GM13976 (cell line): ENCODE data around the gene ZNF484.
"Not testable (repeated sequence)": the region's sequence is repeated elsewhere in the genome, so short reads cannot be mapped to it uniquely, and the experiment has no call there.

Experiments used
- DNase-seq: peaks from one replicate; pipeline ENCODE4 v3.0.0; 2012; ENCODE audit warnings: low spot score
- in situ Hi-C: fragments of 300-500 bp; cut with MboI; formaldehyde crosslinking; loops from one replicate; pipeline ENCODE4 v1.12.0; 2022; ENCODE audit warnings: low sequenced_read_pairs, mixed read lengths, inconsistent platforms; ENCODE audit not compliant: unreplicated experiment
- TF ChIP-seq, protein P1 (sequence below): IDR thresholded peaks from 2 replicates; pipeline ENCODE4 v1.5.1; 2012; ENCODE audit warnings: borderline replicate concordance, mild to moderate bottlenecking; ENCODE audit not compliant: insufficient read depth; ENCODE audit errors: extremely low read depth, missing control alignments, control extremely low read depth

The ZNF484 gene

DNA sequence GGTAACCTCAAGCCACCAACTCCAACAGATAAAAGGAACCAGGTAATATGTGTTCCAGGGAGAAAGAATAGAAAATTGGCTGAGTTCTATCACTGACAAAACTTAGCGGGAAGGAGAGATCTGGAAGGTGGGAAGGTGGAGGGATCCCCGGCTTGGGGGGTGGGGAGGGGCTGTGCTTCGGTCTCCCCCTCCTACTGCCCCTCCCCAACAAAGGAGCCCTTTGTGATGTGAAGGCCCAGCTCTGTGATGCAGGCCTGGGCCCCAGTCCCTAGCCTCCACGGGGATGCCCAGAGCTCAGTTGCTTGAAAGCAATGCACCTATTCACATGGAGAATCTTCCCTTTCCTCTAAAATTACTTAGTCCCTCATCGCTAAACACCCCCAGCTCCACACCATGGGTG is 4.4 kb upstream of the ZNF484 start:
- in situ Hi-C loops, result no loop called here
- TF ChIP-seq, protein P1, sequence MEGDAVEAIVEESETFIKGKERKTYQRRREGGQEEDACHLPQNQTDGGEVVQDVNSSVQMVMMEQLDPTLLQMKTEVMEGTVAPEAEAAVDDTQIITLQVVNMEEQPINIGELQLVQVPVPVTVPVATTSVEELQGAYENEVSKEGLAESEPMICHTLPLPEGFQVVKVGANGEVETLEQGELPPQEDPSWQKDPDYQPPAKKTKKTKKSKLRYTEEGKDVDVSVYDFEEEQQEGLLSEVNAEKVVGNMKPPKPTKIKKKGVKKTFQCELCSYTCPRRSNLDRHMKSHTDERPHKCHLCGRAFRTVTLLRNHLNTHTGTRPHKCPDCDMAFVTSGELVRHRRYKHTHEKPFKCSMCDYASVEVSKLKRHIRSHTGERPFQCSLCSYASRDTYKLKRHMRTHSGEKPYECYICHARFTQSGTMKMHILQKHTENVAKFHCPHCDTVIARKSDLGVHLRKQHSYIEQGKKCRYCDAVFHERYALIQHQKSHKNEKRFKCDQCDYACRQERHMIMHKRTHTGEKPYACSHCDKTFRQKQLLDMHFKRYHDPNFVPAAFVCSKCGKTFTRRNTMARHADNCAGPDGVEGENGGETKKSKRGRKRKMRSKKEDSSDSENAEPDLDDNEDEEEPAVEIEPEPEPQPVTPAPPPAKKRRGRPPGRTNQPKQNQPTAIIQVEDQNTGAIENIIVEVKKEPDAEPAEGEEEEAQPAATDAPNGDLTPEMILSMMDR, result no peak
- DNase-seq, result no peak

- TF ChIP-seq, protein P1, result no peak
- DNase-seq, result no peak
- in situ Hi-C loops, result no loop called here
Measured at GRCh38 chr9:92875373-92875772, 2.5 kb downstream of the ZNF484 start.

DNA sequence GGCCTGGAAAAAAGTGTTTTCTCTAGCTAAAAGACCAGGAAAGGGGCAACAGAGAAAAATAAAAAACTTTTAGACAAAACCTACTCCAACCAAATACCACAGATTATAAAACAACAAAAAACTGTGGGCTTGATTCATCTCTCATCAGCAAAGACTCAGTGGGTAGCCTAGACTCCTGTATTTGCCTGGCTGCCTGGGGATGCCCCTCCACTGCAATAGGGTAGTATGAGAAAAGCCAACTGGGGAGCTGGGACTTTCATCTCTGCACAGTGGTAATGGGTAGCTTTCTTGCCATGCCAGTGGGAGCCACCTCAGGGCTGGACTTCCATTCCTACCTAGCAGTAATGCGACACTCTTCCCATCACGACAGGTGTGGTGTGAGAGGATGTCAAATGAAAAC is 7.5 kb downstream of the ZNF484 start:
- TF ChIP-seq, protein P1, result no peak
- DNase-seq, result no peak
- in situ Hi-C loops, result no loop called here

DNA sequence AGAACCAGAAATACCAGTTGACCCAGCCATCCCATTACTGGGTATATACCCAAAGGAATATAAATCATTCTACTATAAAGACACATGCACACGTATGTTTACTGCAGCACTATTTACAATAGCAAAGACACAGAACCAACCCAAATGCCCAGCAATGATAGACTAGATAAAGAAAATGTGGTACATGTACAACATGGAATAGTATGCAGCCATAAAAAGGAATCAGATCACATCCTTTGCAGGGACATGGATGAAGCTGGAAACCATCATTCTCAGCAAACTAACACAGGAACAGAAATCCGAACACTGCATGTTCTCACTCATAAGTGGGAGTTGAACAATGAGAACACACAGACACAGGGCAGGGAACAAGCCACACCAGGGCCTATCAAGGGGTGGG is 11.2 kb downstream of the ZNF484 start:
- in situ Hi-C loops, result not testable (repeated sequence)

GRCh38 chr9:92864152-92864551 is 13.7 kb downstream of the ZNF484 start:
- in situ Hi-C loops, result no loop called here
- TF ChIP-seq, protein P1, result no peak
- no peak for DNase-seq

More for the DNA sequence above, 11.2 kb downstream of the ZNF484 start:
- DNase-seq, result not testable (repeated sequence)

DNA sequence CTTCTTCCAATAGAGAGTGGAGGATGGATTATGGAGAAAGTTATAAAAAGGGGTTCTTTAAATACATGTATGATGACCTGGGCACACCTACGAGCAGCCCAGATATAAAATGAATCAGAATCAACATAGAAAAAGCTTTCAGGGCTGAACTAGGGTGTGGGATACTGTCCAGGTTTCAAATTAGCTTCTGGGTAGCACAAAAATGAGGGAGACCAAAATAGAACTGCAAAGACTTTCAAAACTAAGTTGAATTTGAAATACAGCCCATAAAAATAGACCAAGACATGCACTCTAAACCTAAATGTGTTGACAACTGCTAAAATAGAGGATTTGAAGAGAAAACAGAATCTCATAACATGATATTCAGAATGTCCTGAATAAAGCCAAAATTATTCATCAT is 17.0 kb downstream of the ZNF484 start:
- no peak for DNase-seq
- in situ Hi-C loops, result no loop called here
- TF ChIP-seq, protein P1, result no peak

DNA sequence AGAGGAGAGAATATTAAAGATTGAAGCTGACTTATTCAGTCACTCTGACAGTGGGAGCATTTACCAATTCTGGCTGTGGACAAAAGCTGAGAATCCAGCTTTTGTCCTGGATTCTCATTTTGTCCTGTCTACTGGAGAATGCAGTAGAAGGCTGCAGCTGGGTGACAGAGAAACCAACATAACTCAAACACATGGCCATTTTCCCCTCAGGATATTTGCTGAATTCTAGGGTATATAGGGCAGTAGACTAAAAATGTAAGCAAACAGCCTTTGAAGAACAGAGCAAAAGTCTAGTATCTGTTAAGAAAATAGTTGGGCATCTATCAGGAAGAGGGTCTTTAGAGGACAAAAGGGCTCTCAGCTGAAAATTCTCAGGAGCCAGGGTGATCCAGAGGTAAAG is 20.6 kb downstream of the ZNF484 start:
- TF ChIP-seq, protein P1, result no peak
- no peak for DNase-seq
- in situ Hi-C loops, result no loop called here
